Parathyroid adenoma (tissue), 2 donors: Measurements from ENCODE around the gene ELOVL3.

Experiments
- H2AFZ ChIP-seq: fragments of 300-600 bp; sonication (generic); one replicate; pipeline ENCODE4 v1.7.0; 2017; ENCODE audit warnings: antibody characterized with exemption, mild to moderate bottlenecking
- H3K27ac ChIP-seq: fragments of 300-600 bp; sonication (generic); one replicate; pipeline ENCODE4 v1.7.0; 2017
- H3K27me3 ChIP-seq: fragments of 300-600 bp; sonication (generic); one replicate; pipeline ENCODE4 v1.7.0; 2017; ENCODE audit warnings: low read length; ENCODE audit not compliant: control insufficient read depth, insufficient read depth
- H3K36me3 ChIP-seq: fragments of 300-600 bp; sonication (generic); one replicate; pipeline ENCODE4 v1.7.0; 2017; ENCODE audit warnings: low read length; ENCODE audit not compliant: control insufficient read depth, insufficient read depth
- H3K4me1 ChIP-seq: fragments of 300-600 bp; sonication (generic); one replicate; pipeline ENCODE4 v1.7.0; 2017; ENCODE audit warnings: control low read depth
- H3K4me2 ChIP-seq: fragments of 300-600 bp; sonication (generic); one replicate; pipeline ENCODE4 v1.7.0; 2017; ENCODE audit warnings: low read length
- H3K4me3 ChIP-seq: fragments of 300-600 bp; sonication (generic); one replicate; pipeline ENCODE4 v1.7.0; 2017; ENCODE audit warnings: low read depth, low read length
- H3K79me2 ChIP-seq: fragments of 300-600 bp; sonication (generic); one replicate; pipeline ENCODE4 v1.7.0; 2017; ENCODE audit warnings: control low read depth
- H3K9ac ChIP-seq: fragments of 300-600 bp; sonication (generic); one replicate; pipeline ENCODE4 v1.7.0; 2017; ENCODE audit warnings: mild to moderate bottlenecking
- H3K9me3 ChIP-seq: fragments of 300-600 bp; sonication (generic); one replicate; pipeline ENCODE4 v1.7.0; 2017; ENCODE audit warnings: low read length; ENCODE audit not compliant: control insufficient read depth
- TF ChIP-seq, protein P1 (sequence below): fragments of 300-600 bp; sonication (generic); IDR thresholded peaks from one replicate; pipeline ENCODE4 v1.7.0; 2017; ENCODE audit warnings: antibody characterized with exemption, mild to moderate bottlenecking
- donor health status: primary hyperparathyroidism.

Gene ELOVL3

DNA sequence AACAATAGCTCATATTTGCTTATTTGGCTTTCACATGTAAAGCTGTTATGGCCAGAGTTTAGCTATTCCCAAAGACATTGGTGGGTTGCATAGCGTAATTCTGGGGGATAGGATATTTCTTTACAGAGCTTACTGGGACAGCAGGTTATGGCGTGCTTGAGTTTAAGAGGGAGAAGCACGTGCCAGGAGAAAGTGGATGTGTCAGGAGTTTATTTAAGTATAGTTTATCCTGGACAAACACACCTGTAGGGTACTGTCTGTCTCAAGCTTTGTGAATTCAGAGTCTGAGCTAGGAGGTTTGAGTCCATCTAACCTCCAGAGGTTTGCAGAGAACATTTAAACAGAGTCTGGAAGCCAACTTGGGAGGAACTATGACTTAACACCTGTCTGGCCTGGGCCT is 40.6 kb downstream of the ELOVL3 start:
- TF ChIP-seq, protein P1, sequence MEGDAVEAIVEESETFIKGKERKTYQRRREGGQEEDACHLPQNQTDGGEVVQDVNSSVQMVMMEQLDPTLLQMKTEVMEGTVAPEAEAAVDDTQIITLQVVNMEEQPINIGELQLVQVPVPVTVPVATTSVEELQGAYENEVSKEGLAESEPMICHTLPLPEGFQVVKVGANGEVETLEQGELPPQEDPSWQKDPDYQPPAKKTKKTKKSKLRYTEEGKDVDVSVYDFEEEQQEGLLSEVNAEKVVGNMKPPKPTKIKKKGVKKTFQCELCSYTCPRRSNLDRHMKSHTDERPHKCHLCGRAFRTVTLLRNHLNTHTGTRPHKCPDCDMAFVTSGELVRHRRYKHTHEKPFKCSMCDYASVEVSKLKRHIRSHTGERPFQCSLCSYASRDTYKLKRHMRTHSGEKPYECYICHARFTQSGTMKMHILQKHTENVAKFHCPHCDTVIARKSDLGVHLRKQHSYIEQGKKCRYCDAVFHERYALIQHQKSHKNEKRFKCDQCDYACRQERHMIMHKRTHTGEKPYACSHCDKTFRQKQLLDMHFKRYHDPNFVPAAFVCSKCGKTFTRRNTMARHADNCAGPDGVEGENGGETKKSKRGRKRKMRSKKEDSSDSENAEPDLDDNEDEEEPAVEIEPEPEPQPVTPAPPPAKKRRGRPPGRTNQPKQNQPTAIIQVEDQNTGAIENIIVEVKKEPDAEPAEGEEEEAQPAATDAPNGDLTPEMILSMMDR = no peak
- no peak overlapping the region for H3K4me3 ChIP-seq
- no peak overlapping the region for H3K27ac ChIP-seq
- H3K4me2 ChIP-seq = no peak overlapping the region
- no peaks in the 10 kb centered on the region for H3K9me3 ChIP-seq
- H3K4me1 ChIP-seq = peaks cover 10% of the 10 kb centered on the region
- H3K27me3 ChIP-seq = no peaks in the 10 kb centered on the region
- H3K9ac ChIP-seq = no peak overlapping the region
- H3K79me2 ChIP-seq = peaks cover 34% of the 10 kb centered on the region
- no peaks in the 10 kb centered on the region for H3K36me3 ChIP-seq
- no peak overlapping the region for H2AFZ ChIP-seq

DNA sequence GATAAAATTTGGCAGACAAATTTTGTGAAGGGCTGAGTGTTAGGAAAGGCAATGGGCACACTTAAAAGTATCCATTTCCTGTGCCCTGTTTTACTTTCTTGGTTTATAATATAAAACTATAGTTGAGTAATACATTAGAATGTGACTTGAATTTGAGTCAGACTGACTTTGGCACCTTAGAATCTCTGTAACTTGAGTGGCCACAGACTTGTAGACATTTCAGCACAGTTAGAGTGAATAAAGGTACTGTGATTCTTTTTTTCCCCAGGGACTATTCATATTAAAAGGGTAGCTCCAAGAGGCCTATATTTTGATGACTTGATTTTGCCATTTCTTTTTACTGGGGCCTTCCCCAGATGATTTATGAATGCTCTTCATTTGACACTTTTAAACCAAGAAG is 41.6 kb downstream of the ELOVL3 start:
- TF ChIP-seq, protein P1 = no peak
- no peaks in the 10 kb centered on the region for H3K27me3 ChIP-seq
- no peak overlapping the region for H3K9ac ChIP-seq
- H3K9me3 ChIP-seq = no peaks in the 10 kb centered on the region
- H3K4me1 ChIP-seq = peaks cover 10% of the 10 kb centered on the region
- H2AFZ ChIP-seq = no peak overlapping the region
- H3K4me3 ChIP-seq = no peak overlapping the region
- no peaks in the 10 kb centered on the region for H3K36me3 ChIP-seq
- no peak overlapping the region for H3K27ac ChIP-seq
- H3K4me2 ChIP-seq = no peak overlapping the region
- peaks cover 36% of the 10 kb centered on the region for H3K79me2 ChIP-seq

DNA sequence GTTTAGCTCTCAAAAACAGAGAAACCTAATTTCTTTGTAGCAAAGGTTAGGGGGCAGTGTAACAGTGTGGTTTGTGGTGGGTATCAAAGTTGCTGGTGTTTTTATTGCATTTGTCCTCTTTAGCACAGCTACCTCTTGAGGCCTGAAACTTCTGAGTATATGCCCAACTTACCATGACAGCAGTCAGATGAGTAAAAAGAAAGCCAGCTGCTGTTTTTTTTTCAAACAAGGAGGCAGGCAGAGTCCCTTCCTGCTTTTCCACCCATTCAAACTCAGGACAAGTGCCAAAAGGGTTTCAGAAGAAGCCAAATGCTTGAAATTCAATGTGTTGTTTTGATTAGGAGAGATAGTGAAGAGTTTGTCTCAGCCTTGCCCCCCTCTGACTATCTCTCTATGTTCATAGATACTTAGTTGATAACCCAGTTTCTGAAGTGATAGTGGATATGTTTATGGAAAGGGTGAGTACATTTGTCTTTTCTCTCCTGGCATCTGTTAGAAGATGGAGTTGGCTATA is 42.3 kb downstream of the ELOVL3 start:
- H3K36me3 ChIP-seq = no peaks in the 10 kb centered on the region
- TF ChIP-seq, protein P1 = no peak
- H3K9ac ChIP-seq = no peak overlapping the region
- peaks cover 38% of the 10 kb centered on the region for H3K79me2 ChIP-seq
- peaks cover 10% of the 10 kb centered on the region for H3K4me1 ChIP-seq
- H3K27ac ChIP-seq = no peak overlapping the region
- H2AFZ ChIP-seq = no peak overlapping the region
- no peak overlapping the region for H3K4me3 ChIP-seq
- no peaks in the 10 kb centered on the region for H3K9me3 ChIP-seq
- H3K4me2 ChIP-seq = no peak overlapping the region
- no peaks in the 10 kb centered on the region for H3K27me3 ChIP-seq

GRCh38 chr10:102269017-102269416 is 42.9 kb downstream of the ELOVL3 start:
- H3K9ac ChIP-seq = no peak overlapping the region
- no peak overlapping the region for H2AFZ ChIP-seq
- peaks cover 40% of the 10 kb centered on the region for H3K79me2 ChIP-seq
- no peaks in the 10 kb centered on the region for H3K36me3 ChIP-seq
- H3K4me1 ChIP-seq = peaks cover 10% of the 10 kb centered on the region
- TF ChIP-seq, protein P1 = no peak
- H3K9me3 ChIP-seq = no peaks in the 10 kb centered on the region
- no peak overlapping the region for H3K4me3 ChIP-seq
- H3K27me3 ChIP-seq = no peaks in the 10 kb centered on the region
- no peak overlapping the region for H3K4me2 ChIP-seq
- H3K27ac ChIP-seq = no peak overlapping the region

- H3K9ac ChIP-seq = no peak overlapping the region
- H3K36me3 ChIP-seq = no peaks in the 10 kb centered on the region
- H3K27me3 ChIP-seq = no peaks in the 10 kb centered on the region
- no peak overlapping the region for H3K4me2 ChIP-seq
- H3K79me2 ChIP-seq = peaks cover 61% of the 10 kb centered on the region
- no peaks in the 10 kb centered on the region for H3K4me1 ChIP-seq
- H3K4me3 ChIP-seq = no peak overlapping the region
- no peak overlapping the region for H3K27ac ChIP-seq
- no peak overlapping the region for H2AFZ ChIP-seq
- TF ChIP-seq, protein P1 = no peak
- no peaks in the 10 kb centered on the region for H3K9me3 ChIP-seq
These were observed 48.0 kb downstream of the ELOVL3 start for GRCh38 chr10:102274062-102274461.
